Lower leg skin (tissue), 3 donors: ENCODE results near the gene IGSF21.

Experiments used
- CTCF ChIP-seq, 3 donors: fragments of 450-650 bp; IDR thresholded peaks; one replicate each; pipeline ENCODE4 v1.5.1; 2016; ENCODE audit warnings: antibody characterized with exemption in 3 of 3, mild to moderate bottlenecking in 3 of 3, moderate library complexity in 2 of 3
- POLR2A ChIP-seq, 2 donors: fragments of 450-650 bp; IDR thresholded peaks; one replicate each; pipeline ENCODE4 v1.6.1; 2016 to 2017; ENCODE audit warnings: antibody characterized with exemption in 2 of 2, mild to moderate bottlenecking in 1 of 2, moderate library complexity in 1 of 2

- TF ChIP-seq CTCF (IDR thresholded peaks at IDR 0.05): no peak
- no peak for TF ChIP-seq POLR2A (IDR thresholded peaks at IDR 0.05)
These were observed 22.1 kb upstream of the IGSF21 start for GRCh38 chr1:18085387-18086074.
